Dendritic cell treated with granulocyte-macrophage colony-stimulating factor and Interleukin-4, amounts not matched to agents 40 ng/mL and 50 ng/mL, for 4 days (primary cell): ENCODE data around the gene CAMK1.

ENCODE experiments used
- H3K27ac Mint-ChIP-seq: one replicate; pipeline ENCODE4 v1.8.0; 2022; ENCODE audit warnings: mild to moderate bottlenecking, mixed read lengths
- H3K27me3 Mint-ChIP-seq: one replicate; pipeline ENCODE4 v1.8.0; 2022; ENCODE audit warnings: mild to moderate bottlenecking, mixed read lengths
- H3K36me3 Mint-ChIP-seq: one replicate; pipeline ENCODE4 v1.8.0; 2022; ENCODE audit warnings: low read depth, mixed read lengths
- H3K4me1 Mint-ChIP-seq: one replicate; pipeline ENCODE4 v1.8.0; 2022; ENCODE audit warnings: low read depth, mixed read lengths
- H3K4me3 Mint-ChIP-seq: one replicate; pipeline ENCODE4 v1.8.0; 2022; ENCODE audit warnings: mild to moderate bottlenecking, moderate library complexity, mixed read lengths
- H3K9me3 Mint-ChIP-seq: one replicate; pipeline ENCODE4 v1.8.0; 2022; ENCODE audit warnings: mixed read lengths
- intact Hi-C: fragments of 100-400 bp; cut with micrococcal nuclease; formaldehyde crosslinking; loops from one replicate; pipeline ENCODE4 v1.15.0; 2022

The CAMK1 gene

GRCh38 chr3:9715136-9715535 lies 54.6 kb downstream of the CAMK1 start:
- intact Hi-C loops: no loop called here
- Mint-ChIP-seq H3K4me1 (peaks cover 43% of the 10 kb centered on the region), H3K36me3 (no peaks in the 10 kb centered on the region), H3K27me3 (peaks cover 1% of the 10 kb centered on the region), H3K9me3 (no peaks in the 10 kb centered on the region), H3K4me3 (no peak overlapping the region), H3K27ac (peak overlapping the region; percentile 78)

DNA sequence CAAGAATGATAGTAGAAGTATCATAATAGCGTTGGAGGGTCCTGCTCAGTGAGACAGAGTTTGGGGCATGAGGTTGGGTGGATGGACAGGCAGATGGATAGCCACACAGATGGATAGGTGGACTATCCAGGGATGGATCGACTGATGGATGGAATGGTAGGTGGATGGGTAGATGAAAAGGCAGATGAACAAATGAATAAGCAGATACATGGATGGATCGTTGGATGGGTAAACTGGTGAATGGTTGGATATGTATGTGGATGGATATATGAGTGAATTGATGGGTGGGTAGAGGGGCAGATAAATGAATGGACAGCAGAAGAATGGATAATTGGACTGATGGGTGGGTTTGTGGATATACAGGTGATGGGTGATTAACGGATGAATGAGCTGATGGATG lies 56.6 kb downstream of the CAMK1 start:
- Mint-ChIP-seq H3K4me3 (no peak overlapping the region), H3K36me3 (no peaks in the 10 kb centered on the region), H3K27ac (no peak overlapping the region), H3K4me1 (peaks cover 39% of the 10 kb centered on the region), H3K27me3 (peaks cover 2% of the 10 kb centered on the region), H3K9me3 (no peaks in the 10 kb centered on the region)
- intact Hi-C loops: no loop called here

DNA sequence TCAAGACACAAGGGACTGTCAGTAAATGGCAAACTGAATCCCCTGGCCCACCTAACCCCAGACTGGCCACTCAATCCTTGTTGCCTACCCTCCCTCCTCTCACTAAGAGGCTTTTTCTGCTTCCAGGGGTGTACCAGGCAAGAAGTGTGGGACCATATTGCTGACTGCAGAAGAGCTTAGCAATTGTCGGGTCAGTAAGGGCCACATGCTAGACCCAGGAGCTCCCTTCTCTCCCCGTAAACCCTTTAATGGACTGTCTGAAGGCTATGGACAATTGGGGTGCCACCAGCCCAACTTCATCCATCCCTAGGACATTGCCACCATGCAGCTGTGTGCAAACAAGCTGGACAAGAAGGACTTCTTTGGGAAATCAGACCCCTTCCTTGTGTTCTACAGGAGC lies 57.3 kb downstream of the CAMK1 start:
- intact Hi-C loops: no loop called here
- no peaks in the 10 kb centered on the region for H3K9me3 Mint-ChIP-seq
- no peak overlapping the region for H3K4me3 Mint-ChIP-seq
- no peak overlapping the region for H3K27ac Mint-ChIP-seq
- peaks cover 5% of the 10 kb centered on the region for H3K27me3 Mint-ChIP-seq
- H3K4me1 Mint-ChIP-seq: peaks cover 32% of the 10 kb centered on the region
- H3K36me3 Mint-ChIP-seq: no peaks in the 10 kb centered on the region

- Mint-ChIP-seq H3K27ac (no peak overlapping the region), H3K4me3 (no peak overlapping the region), H3K36me3 (no peaks in the 10 kb centered on the region), H3K4me1 (peaks cover 12% of the 10 kb centered on the region), H3K27me3 (peaks cover 23% of the 10 kb centered on the region), H3K9me3 (no peaks in the 10 kb centered on the region)
- intact Hi-C loops: no loop called here
Measured at GRCh38 chr3:9710174-9710739, 59.5 kb downstream of the CAMK1 start.
